ENCODE measurements around the gene CHST13.

Gene CHST13

GRCh38 chr3:126488185-126488584, 35.8 kb upstream of the CHST13 start:
- DNase-seq (ENCODE audit: low read depth): no peak

- DNase-seq (ENCODE audit: low read depth): no peak
These were observed 34.9 kb upstream of the CHST13 start for GRCh38 chr3:126488886-126489569.

- DNase-seq (ENCODE audit: low read depth): no peak
These were observed 33.3 kb upstream of the CHST13 start for GRCh38 chr3:126490619-126491018.

GRCh38 chr3:126491221-126492013, 32.5 kb upstream of the CHST13 start:
- DNase-seq (ENCODE audit: low read depth): no peak

GRCh38 chr3:126493051-126493450, 30.9 kb upstream of the CHST13 start:
- DNase-seq (ENCODE audit: low read depth): no peak

GRCh38 chr3:126493739-126494138, 30.2 kb upstream of the CHST13 start:
- no peak for DNase-seq (ENCODE audit: low read depth)

- no peak for DNase-seq (ENCODE audit: low read depth)
These were observed 29.6 kb upstream of the CHST13 start for GRCh38 chr3:126494204-126494969.

GRCh38 chr3:126494970-126495230, 29.1 kb upstream of the CHST13 start:
- no peak for DNase-seq (ENCODE audit: low read depth)

- DNase-seq (ENCODE audit: low read depth): no peak
These were observed 28.2 kb upstream of the CHST13 start for GRCh38 chr3:126495786-126496185.

- no peak for DNase-seq (ENCODE audit: low read depth)
These were observed 26.8 kb upstream of the CHST13 start for GRCh38 chr3:126496894-126497850.

- no peak for DNase-seq (ENCODE audit: low read depth)
These were observed 26.0 kb upstream of the CHST13 start for GRCh38 chr3:126497956-126498355.

GRCh38 chr3:126498461-126498860, 25.5 kb upstream of the CHST13 start:
- DNase-seq (ENCODE audit: low read depth): no peak

GRCh38 chr3:126498929-126499328, 25.0 kb upstream of the CHST13 start:
- no peak for DNase-seq (ENCODE audit: low read depth)

- DNase-seq (ENCODE audit: low read depth): no peak
These were observed 24.6 kb upstream of the CHST13 start for GRCh38 chr3:126499401-126499800.

- DNase-seq (ENCODE audit: low read depth): no peak
These were observed 23.9 kb upstream of the CHST13 start for GRCh38 chr3:126500016-126500415.

GRCh38 chr3:126501054-126501453, 22.9 kb upstream of the CHST13 start:
- DNase-seq (ENCODE audit: low read depth): no peak

GRCh38 chr3:126501736-126502135, 22.2 kb upstream of the CHST13 start:
- DNase-seq (ENCODE audit: low read depth): no peak

GRCh38 chr3:126502656-126503055, 21.3 kb upstream of the CHST13 start:
- DNase-seq (ENCODE audit: low read depth): no peak

GRCh38 chr3:126503701-126504100, 20.3 kb upstream of the CHST13 start:
- no peak for DNase-seq (ENCODE audit: low read depth)

- no peak for DNase-seq (ENCODE audit: low read depth)
These were observed 16.1 kb upstream of the CHST13 start for GRCh38 chr3:126507886-126508285.

GRCh38 chr3:126508564-126508964, 15.4 kb upstream of the CHST13 start:
- DNase-seq (ENCODE audit: low read depth): no peak

Data from stimulated activated CD8-positive, alpha-beta memory T cell treated with anti-CD3 and anti-CD28 coated beads, Interleukin-12 subunit alpha, Interleukin-12 subunit beta, amount 100 ng/mL, for 1 hour (primary cell).